OCI-M1 (cell line): ENCODE results near the gene SYNE2.
"Not testable (repeated sequence)": the region's sequence is repeated elsewhere in the genome, so short reads cannot be mapped to it uniquely, and the experiment has no call there.

Experiments used
- DNase-seq: peaks from one replicate; lab custom pipeline; 2025; lab: John Stamatoyannopoulos, UW

The SYNE2 gene

DNA sequence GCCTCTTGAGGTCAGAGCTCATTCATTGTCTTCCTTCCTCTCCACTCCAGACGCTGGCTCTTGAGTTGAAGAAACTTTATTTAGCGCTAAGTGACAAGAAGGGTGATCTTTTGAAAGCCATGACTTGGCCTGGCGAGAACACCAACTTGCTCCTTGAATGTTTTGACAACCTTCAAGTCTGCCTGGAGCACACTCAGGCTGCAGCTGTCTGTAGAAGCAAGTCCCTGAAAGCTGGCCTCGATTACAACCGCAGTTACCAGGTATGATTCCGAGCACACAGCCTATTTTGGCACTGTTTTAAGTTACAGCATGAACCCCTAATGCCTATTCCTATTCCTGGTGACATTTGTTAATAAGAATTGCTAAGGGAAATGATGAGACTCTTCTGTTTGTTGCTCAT, 273.7 kb downstream of the SYNE2 start:
- DNase-seq: no peak

DNA sequence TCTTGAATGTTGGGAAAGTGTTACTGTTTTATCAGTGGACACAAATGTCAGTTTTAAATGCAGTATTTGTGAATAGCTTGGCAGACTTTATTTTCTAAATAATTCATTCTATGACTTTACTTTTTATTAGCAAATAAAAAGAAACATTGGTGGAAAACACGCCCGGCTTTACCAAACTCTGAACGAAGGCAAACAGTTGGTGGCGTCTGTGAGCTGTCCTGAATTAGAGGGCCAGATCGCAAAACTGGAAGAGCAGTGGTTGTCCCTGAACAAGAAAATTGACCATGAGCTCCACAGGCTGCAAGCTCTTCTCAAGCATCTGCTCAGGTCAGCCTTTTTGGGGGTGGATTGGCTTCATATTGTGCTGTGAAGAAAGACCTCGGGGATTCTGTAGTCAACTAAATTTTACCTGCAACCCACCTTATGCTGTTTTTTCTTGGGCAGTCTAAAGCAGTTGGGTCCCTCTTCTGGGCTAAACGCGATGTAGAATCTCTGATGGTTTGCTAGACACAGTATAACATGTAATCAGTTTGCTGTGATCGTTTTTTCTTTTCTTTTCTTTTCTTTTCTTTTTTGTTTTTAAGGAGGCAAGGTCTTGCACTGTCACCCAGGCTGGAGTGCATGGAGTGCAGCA, 285.0 kb downstream of the SYNE2 start:
- peak; percentile 52 for DNase-seq

DNA sequence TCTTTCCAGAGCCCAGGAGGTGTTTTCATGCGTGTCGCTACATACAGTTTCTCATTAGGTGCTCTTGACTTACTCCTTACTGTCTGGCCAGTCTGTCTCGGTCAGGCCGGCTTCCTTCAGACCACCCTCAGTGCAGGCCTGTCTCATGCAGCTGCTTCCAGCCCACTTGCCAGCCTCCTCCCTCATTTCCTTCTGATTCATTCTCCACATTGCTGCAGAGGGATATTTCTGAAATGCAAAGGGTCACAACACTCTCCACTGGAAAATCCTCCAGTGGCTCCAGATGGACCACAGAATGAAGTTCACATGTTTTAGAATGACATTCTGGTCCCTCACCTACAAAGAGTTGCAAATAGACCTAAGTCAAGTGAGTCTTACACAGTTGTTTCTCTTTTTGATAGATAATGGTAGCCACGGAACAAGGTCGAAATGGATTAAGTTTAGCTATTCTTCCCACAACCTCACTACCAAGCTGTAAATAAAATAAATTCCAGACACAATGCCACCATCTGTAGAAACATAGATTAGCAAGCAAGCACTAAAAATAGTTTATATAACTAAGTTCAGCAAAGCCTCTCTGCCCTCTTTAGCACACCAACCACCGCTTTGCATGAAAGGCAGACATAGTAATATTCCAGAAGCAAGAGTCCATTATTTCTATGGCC, 294.5 kb downstream of the SYNE2 start:
- no peak for DNase-seq

DNA sequence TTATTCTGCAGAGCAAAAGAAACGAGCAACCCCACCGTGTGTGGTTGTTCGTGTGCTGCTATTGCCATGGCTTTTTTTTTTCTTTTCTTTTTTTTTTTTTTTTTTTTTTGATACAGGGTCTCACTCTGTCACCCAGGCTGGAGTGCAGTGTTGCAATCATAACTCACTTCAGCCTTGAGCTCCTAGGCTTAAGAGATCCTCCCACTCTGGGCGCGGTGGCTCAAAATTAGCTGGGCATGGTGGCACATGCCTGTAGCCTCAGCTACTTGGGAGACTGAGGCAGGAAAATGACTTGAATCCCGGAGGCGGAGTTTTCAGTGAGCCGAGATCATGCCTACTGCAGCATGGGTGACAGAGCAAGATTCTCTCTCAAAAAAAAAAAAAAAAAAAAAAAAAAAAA, 297.1 kb downstream of the SYNE2 start:
- DNase-seq: no peak

DNA sequence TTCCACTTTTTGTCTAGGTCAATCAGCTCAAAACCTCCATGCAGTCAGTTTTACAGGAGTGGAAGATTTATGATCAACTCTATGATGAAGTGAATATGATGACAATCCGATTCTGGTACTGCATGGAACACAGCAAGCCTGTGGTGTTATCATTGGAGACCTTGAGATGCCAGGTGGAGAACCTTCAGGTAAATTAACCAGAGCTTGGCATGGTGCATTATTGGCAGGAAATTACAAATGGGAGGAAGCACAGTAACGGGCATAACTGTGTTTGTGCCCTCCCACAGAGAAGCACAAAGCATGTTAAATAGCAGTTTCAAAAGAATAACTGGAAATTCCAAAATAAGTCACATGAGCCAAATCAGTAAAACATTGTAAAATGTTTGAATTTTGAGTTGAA, 305.8 kb downstream of the SYNE2 start:
- DNase-seq: no peak

DNA sequence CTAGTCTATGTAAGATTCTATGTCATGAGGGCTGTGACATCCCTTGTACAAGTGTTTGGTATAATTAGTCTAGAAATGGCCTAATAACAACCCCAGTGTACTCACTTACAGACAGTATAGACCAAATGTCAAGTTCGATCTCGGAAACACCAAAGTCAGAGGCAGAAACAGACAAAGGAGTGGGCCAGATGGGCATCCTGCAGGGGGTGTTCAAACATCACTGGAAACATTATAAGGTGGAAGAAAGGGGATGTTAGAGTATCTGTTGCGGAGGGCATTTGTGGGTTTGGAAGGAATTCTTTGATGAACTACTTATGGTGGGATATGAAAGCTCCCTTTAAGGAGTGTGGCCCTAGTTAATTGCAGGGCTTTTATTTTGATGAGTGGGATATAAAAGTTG, 306.8 kb downstream of the SYNE2 start:
- DNase-seq: no peak

DNA sequence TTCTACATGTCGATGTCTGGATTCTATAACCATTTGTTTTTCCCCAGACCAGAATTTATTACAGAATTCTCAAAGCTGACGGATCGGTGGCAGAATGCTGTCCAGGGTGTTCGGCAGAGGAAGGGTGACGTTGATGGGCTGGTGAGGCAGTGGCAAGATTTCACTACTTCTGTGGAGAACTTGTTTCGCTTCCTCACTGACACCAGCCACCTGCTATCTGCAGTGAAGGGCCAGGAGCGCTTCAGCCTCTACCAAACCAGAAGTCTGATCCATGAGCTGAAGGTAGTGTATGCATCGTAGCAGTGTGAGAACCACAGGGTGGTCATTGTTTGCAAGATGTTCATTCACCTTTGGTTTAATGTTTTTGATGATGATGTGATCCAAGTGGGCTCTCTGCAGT, 317.4 kb downstream of the SYNE2 start:
- no peak for DNase-seq

DNA sequence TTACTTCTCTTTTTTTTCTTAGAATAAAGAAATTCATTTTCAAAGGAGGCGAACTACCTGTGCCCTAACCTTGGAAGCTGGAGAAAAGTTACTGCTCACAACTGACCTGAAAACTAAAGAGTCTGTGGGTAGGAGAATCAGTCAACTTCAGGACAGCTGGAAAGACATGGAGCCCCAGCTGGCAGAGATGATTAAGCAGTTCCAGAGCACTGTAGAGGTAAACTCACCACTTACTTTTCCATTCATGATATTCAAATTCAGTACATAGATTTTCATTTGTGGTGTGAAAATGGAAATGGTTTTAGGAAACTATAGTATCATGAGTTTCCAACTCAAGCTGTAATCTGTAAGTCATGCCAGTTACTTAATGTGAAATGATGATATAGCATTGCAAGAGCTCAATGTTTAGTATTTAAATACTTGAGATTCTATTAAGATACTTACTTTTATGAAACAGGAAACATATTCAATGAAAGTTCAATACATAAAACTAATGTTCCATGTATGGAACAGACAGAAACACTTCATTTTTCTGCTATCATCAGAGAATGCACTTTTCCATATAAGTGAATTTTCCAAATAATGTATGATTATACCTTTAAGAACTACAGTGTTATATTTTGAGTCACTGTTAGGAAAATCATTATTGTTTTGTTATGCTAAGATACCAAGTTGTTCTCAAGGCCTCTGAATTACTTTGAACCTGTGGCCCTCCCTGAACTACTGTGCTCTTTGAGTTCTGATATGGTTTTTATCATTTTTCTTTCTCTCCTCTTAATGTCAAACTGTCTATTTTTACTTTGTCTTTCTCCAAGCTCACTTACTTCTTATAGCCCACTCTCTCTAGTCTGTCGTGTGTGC, 322.3 kb downstream of the SYNE2 start:
- DNase-seq: peak; percentile 4

DNA sequence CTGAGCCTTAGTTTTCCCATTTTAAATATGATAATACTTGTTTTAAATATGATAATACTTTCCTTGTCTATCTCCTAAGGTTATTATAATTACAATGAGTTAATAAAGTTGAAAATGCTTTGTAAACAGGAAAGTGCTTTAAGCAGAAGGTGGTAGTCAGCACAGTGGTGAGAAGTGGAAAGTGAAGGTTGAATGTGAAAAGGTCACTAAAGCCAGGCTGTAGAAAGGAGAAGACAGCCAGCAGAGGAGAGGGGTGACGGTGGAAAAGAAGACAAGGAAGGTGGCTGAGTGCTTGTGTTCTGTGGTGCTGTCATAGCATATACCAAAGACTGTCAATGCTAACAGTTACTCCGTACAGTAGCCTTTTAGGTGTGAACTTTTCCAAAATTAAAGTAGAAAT, 323.5 kb downstream of the SYNE2 start:
- DNase-seq: no peak

DNA sequence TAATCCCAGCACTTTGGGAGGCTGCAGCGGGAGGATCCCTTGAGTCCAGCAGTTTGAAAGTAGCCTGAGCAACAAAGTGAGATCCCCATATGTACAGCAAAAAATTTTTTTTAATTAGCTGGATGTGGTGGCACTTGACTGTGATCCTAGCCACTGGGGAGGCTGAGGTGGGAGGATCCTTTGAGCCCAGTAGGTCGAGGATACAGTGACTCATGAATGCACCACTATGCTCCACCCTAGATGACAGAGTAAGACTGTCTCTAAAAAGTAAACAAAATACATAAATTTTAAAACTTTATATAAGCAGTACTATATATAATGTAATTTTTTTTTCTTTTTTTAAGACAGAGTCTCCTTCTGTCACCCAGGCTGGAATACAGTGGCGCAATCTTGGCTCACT, 326.0 kb downstream of the SYNE2 start:
- no peak for DNase-seq

DNA sequence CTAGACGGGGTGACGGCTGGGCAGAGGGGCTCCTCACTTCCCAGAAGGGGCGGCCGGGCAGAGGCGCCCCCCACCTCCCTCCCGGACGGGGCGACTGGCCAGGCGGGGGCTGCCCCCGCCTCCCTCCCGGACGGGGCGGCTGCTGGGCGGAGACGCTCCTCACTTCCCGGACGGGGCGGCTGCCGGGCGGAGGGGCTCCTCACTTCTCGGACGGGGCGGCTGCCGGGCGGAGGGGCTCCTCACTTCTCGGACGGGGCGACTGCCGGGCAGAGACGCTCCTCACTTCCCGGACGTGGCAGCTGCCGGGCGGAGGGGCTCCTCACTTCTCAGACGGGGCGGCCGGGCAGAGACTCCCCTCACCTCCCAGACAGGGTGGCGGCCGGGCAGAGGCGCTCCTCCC, 330.1 kb downstream of the SYNE2 start:
- not testable (repeated sequence) for DNase-seq

DNA sequence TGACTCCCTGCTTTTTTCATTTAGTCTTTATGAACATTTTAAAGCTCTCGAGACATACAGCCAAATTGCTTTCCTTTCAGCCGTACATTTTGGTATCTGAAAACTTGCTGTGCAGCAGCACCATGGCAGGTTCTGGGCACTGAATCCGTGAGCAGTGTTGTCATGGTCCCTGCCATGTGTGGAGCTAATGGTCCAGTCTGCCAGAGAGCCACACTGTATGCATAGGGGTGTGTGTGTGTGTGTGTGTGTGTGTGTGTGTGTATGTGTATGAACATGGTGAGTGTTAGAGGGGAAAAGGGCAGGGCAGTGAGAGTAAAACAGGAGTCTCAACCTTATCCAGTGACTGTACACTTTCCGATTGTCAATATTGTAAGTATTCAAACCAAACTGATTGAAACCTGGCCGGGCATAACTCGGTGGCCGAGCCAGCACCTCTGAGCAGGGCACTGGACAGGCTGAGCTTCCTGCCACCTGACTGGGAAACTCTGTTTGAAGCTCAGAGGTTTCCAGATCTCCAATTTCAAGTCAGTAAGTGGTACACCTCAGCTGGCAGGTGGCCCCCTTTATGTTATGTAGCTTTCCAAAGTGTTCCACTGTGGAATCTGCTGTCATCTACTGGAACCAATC, 331.4 kb downstream of the SYNE2 start:
- no peak for DNase-seq

DNA sequence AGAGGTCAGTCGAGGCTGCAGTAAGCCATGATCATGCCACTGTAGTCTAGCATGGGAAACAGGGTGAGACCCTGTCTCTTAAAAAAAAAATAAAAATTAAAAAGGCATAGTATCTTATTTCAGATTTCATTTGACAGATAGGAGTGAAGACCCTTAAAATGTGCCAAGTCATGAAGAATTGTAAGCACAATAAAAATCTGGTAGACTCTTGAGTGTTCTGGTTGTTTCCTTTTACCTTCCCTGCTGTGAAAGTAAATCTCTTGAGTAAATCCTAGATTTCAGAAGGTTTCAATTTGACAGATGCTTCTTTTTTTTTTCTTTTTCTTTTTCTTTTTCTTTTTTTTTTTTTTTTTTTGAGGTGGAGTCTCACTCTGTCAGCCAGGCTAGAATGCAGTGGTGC, 332.4 kb downstream of the SYNE2 start:
- DNase-seq: no peak

DNA sequence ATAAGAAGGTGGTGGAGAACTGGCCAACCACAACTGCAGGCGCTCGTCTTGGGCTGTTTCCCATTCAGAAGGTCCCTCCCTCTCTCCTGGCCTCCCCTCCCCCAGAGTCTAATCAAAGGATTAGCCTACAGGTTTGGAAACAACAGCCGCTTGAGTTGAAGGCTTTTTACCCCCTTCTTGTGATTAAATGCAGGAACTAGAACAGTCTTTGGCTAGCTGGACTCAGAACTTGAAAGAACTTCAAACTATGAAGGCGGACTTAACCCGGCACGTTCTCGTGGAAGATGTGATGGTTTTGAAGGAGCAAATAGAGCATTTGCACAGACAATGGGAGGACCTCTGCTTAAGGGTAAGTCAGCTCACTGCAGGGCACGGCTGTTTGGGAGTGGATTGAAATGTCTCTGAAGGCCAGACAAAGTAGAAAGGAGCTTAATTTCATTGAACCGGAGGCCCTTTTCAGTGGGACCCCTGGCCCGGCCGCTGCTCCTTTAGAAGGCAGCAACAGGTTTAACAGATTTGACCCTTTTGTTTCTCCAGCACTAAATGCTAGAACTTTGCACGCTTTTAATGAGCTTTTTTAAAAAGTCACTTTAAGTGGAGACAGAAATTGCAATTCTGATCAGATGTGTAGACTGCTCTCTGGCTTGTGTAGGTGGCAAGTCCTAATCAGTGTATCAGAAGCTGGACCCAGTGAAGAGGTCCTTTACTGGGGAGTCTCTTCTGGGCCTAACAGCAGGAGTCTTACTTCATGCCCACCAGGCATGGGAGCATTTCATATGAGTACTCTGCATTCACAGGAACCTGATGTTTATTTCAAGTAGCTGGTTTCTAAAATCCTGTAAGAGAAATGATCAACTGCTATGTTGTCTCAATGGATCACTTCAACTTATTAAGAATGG, 333.7 kb downstream of the SYNE2 start:
- DNase-seq: no peak

DNA sequence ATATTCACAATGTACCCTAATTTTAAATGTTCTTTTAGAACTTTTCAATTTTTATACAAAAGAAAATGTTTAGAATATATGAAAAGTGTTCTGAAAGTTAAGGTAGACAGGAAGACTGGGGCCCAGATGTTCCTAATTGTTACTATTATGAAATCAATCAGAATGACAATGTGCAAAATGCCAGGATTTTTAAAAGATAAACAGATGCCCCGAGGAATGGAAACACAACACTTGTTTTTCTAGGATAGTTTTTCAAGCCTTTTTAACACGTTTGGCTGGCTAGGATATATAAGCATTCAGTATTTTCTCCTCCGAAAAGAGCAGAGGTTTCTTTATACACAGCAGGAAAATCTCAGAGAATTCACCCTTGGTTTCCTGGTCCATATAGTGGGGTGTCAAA, 334.5 kb downstream of the SYNE2 start:
- no peak for DNase-seq

DNA sequence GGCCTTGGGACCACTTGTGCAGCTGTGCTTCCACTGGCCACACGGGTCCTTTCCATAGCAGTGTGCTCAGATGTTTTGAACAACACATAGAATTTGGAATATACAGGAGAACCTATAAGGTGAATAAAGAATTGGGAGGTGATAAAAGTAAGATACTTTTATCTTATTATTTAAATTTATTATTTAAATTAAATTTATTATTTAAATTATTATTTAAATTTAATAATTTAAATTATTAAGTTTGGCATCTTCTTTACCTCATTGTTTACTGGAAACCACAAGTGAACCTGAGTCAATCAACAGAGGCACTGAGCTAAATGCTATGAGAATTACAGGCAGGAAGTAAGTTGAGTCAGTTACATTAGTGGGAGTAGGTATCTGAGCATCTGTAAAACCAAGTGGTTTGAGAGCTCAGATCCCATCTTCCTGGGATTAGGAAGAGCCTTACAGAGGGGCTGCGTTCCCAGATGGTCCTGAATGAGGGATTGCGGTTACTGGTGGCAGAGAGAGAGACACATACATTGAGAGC, 338.2 kb downstream of the SYNE2 start:
- no peak for DNase-seq

DNA sequence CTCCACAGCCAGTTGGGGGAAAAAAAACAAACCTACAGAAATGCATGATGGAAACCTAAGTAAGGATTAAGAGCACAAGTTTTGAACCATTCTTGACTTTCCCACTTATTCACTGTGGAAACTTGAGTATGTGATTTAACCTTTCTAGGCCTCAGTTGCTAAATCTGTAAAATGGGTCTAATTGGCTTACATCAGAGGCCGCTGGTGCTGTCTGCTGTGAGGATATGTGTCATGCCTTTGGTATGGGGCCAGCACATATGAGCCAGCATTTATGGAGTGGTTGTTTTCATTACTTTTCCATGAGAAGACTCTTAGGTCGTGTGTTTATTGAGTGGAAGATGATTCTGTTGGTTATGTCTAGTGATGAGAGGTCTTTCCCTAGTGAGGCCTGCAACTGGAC, 339.0 kb downstream of the SYNE2 start:
- DNase-seq: no peak

DNA sequence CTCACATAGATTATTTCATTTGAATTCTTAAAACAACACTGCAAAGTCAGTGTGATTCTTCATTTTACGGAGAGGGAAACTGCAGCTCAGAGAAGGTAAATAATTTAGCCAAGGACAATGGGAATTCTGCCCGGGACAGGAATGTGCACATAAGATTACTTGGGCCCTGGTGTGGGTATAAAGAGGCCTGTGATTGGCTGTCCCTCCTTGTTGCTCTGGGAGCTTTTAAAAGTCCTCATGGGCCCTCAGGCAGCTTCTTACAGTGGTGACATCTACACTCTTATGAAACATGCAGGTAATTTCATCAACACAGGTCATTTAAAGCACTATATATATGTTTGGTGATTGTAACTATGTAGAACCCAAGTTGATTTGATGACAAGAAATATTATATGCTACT, 341.0 kb downstream of the SYNE2 start:
- DNase-seq: no peak

DNA sequence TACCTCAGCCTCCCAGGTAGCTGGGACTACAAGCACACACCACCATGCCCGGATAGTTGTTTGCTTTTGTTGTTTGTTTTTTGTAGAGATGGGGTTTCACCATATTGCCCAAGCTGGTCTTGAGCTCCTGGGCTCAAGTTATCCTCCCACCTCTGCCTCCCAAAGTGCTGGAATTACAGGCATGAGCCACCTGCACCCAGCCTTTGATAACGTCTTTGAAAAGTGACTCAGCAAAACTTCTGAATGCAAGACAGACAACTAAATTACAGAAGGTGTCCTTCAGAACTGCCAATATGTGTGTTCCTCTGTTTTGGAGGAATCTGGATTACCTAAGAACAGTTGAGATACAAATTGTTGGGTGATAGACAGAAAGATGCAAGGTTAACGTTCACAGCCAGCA, 341.6 kb downstream of the SYNE2 start:
- peak; percentile 2 for DNase-seq

DNA sequence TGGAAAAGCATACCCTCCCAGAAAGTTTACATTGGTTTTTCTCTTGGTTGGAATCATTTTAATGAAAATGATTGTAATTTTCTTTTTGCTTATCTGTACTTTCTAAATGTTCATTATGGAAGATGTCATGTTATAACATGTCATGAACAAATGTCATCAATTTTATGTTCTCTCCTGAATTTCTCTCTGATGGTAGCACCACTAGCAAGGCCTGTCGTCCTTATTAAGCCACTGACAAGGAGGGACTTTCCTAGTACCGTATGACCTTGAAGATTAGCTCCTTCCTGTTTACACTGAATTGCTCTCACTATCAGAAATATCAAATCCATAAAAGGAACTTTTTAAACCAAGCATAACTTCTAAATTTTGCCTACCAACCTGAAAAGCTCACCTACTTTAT, 342.4 kb downstream of the SYNE2 start:
- no peak for DNase-seq

DNA sequence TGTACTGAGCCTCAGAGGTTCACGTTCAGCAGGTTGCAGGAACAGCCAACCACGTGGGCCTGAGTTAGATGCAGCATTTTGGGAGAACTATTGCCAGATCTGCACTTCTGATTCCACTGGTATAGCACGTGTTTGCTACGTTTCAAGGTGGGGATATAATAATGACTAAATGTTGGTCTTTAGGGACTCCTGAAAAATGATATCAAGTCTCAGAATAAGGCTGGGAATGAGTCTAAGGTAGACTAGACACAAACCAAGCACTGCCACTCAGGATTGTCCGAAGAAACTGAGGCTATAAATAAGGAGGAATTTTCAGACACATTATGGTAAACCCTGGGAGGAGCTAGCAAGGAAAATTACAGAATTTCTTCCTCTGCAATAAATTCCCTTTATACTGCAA, 343.3 kb downstream of the SYNE2 start:
- no peak for DNase-seq
